GM23338 (cell line): Measurements from ENCODE around the gene PDE10A.

Source experiments
- EZH2 ChIP-seq: fragments of 200-600 bp; sonication (generic); IDR thresholded peaks from one replicate; pipeline ENCODE4 v1.8.0; 2017; ENCODE audit warnings: antibody characterized with exemption, mild to moderate bottlenecking, low read depth; ENCODE audit not compliant: unreplicated experiment
- EZH2phosphoT487 ChIP-seq: fragments of 200-600 bp; sonication (generic); IDR thresholded peaks from one replicate; pipeline ENCODE4 v1.8.1; 2018; ENCODE audit warnings: antibody characterized with exemption; ENCODE audit not compliant: unreplicated experiment
- JUNB ChIP-seq: IDR thresholded peaks from one replicate; pipeline ENCODE4 v1.6.1; 2016; ENCODE audit warnings: antibody characterized with exemption; ENCODE audit not compliant: unreplicated experiment
- POLR2AphosphoS5 ChIP-seq: IDR thresholded peaks from 2 replicates; pipeline ENCODE4 v1.6.1; 2016; ENCODE audit warnings: antibody characterized with exemption, low read depth
- REST ChIP-seq: IDR thresholded peaks from one replicate; pipeline ENCODE4 v1.6.1; 2018; ENCODE audit warnings: antibody characterized with exemption; ENCODE audit not compliant: unreplicated experiment
- TF ChIP-seq, protein P1 (sequence below), 2 experiments: fragments of 200-600 bp in 1 of 2; sonication (generic) in 1 of 2; conservative IDR thresholded peaks; 2 replicates each; pipeline versions ENCODE4 v1.5.1 to v1.6.1; 2016 to 2017; ENCODE audit warnings: antibody characterized with exemption in 2 of 2, low read depth in 2 of 2, mild to moderate bottlenecking in 2 of 2, moderate library complexity in 1 of 2

GRCh38 chr6:165621940-165622339 is 41.1 kb downstream of the PDE10A start:
- TF ChIP-seq, protein P1, sequence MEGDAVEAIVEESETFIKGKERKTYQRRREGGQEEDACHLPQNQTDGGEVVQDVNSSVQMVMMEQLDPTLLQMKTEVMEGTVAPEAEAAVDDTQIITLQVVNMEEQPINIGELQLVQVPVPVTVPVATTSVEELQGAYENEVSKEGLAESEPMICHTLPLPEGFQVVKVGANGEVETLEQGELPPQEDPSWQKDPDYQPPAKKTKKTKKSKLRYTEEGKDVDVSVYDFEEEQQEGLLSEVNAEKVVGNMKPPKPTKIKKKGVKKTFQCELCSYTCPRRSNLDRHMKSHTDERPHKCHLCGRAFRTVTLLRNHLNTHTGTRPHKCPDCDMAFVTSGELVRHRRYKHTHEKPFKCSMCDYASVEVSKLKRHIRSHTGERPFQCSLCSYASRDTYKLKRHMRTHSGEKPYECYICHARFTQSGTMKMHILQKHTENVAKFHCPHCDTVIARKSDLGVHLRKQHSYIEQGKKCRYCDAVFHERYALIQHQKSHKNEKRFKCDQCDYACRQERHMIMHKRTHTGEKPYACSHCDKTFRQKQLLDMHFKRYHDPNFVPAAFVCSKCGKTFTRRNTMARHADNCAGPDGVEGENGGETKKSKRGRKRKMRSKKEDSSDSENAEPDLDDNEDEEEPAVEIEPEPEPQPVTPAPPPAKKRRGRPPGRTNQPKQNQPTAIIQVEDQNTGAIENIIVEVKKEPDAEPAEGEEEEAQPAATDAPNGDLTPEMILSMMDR (conservative IDR thresholded peaks at IDR 0.05; ENCODE audit: low read depth in 2 of 2), result no peak
- TF ChIP-seq EZH2phosphoT487, result no peak
- TF ChIP-seq REST, result no peak
- no peak for TF ChIP-seq EZH2
- TF ChIP-seq POLR2AphosphoS5, result no peak
- TF ChIP-seq JUNB, result no peak
